ENCODE data around the gene SLCO2A1. TPM values are rescaled to one million over a fixed set of nuclear protein-coding genes. Genes with fewer than 3 reads are reported as not detected.

Gene SLCO2A1
- total and polyA plus RNA-seq, 2 experiments from 2014 or later, result 0.22 to 4.8 TPM

DNA sequence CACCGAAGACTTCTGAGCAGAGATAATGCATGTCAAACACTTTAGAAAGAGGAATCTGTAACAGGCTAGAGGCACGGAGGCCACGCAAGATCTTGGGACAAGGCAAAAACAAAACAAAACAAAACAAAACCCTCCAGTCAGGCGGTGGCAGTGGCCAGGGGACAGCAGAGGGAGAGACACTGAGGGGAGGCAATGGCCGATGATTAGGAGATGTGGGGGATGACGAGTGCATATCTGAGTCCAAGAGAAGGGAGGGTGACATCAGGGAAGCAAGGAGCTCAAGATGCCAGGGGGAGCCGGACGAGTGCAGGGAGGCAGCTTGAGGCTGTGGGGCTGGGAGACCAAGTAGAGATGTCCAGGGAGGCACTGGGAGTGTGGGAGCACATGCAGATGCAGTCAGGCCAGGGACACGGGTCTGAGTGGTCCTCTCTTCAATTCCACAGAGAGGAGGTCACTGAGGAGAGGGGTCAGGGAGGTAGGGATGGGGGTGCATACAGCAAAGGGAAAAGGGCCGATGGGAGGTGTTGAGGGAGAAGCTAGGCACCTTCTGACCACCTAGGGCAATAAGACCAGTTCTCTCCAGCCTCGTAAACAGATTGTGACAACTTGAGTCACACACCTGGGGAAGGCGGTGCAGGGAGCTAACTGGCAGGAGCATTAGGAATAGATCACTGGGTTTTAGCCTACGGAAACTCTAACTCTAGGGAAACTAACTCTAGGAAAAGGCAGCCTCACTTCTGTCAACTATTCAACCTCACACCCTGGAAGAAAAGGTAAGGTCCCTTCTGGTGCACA lies 29.6 kb downstream of the SLCO2A1 start:
- Histone ChIP-seq H3K79me2 (ENCODE audit: insufficient read depth) (no peaks in the 10 kb centered on the region), H3K4me1 (ENCODE audit: insufficient read depth) (peaks cover 13% of the 10 kb centered on the region), H3K27me3 (replicated peaks; ENCODE audit: insufficient read depth) (no peaks in the 10 kb centered on the region), H3K4me3 (no peak overlapping the region), H3K9me2 (ENCODE audit: insufficient read depth) (no peaks in the 10 kb centered on the region), H3K9ac (no peak overlapping the region), H4K20me1 (ENCODE audit: insufficient read depth) (no peaks in the 10 kb centered on the region), H3K36me3 (ENCODE audit: low read depth) (no peaks in the 10 kb centered on the region), H3K27ac (no peak overlapping the region), H3K4me2 (ENCODE audit: unreplicated experiment) (no peak overlapping the region), H2AFZ (no peak overlapping the region), H3K9me3 (ENCODE audit: low read depth) (no peaks in the 10 kb centered on the region), H3F3A (ENCODE audit: insufficient read depth) (peaks cover 16% of the 10 kb centered on the region; the same call in 1 of the 2 replicates)
- in situ Hi-C loops (cut with MboI), result no loop called here
- TF ChIP-seq EZH2phosphoT487 (IDR thresholded peaks at IDR 0.05; ENCODE audit: insufficient read depth, low read depth) (no peak), EZH2 (IDR thresholded peaks at IDR 0.05; ENCODE audit: insufficient read depth, poor library complexity, severe bottlenecking) (no peak)
- 87 to 93% methylated on average over 13 of the region's 13 CpGs for WGBS, 2 experiments (ENCODE audit: low coverage in 1 of 2, low lambda C conversion rate in 2 of 2, missing lambda C conversion rate in 2 of 2)
- DNase-seq, result no peak

DNA sequence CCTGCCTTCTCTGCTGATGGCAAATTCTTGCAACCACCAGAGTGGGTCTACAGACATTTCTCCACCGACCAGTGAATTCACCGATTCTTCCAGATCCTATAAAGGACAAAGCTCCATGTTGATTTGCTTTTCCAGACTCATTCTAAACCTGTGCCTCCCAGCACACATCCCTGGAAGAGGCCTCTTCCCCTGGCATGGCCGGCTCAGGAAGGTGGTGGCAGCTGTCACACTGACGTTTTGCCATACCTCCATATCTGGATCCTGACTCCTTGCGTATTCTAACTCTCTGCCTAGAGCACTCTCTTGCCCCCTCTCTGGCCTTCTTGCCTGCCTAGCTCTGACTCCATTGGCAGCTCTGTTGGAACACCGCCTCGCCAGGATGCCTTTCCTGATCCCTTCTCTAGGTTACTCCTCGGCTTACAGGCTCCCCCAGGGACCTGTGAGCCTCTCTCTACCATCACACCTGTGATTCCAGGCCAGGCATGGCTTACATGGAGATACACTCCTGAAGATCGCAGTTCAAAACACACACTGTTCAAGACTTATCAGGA lies 31.0 kb downstream of the SLCO2A1 start:
- Histone ChIP-seq H3F3A (ENCODE audit: insufficient read depth) (peaks cover 16% of the 10 kb centered on the region; the same call in 1 of the 2 replicates), H3K79me2 (ENCODE audit: insufficient read depth) (no peaks in the 10 kb centered on the region), H3K4me1 (ENCODE audit: insufficient read depth) (peaks cover 13% of the 10 kb centered on the region), H3K27ac (no peak overlapping the region), H3K36me3 (ENCODE audit: low read depth) (no peaks in the 10 kb centered on the region), H3K4me3 (no peak overlapping the region), H4K20me1 (ENCODE audit: insufficient read depth) (no peaks in the 10 kb centered on the region), H3K9me3 (ENCODE audit: low read depth) (no peaks in the 10 kb centered on the region), H3K9me2 (ENCODE audit: insufficient read depth) (no peaks in the 10 kb centered on the region), H3K27me3 (replicated peaks; ENCODE audit: insufficient read depth) (no peaks in the 10 kb centered on the region), H2AFZ (no peak overlapping the region), H3K9ac (no peak overlapping the region), H3K4me2 (ENCODE audit: unreplicated experiment) (no peak overlapping the region)
- 79 to 86% methylated on average over 9 of the region's 9 CpGs for WGBS, 2 experiments (ENCODE audit: low coverage in 1 of 2, low lambda C conversion rate in 2 of 2, missing lambda C conversion rate in 2 of 2)
- in situ Hi-C loops (cut with MboI), result no loop called here
- no peak for DNase-seq
- TF ChIP-seq EZH2 (IDR thresholded peaks at IDR 0.05; ENCODE audit: insufficient read depth, poor library complexity, severe bottlenecking) (no peak), EZH2phosphoT487 (IDR thresholded peaks at IDR 0.05; ENCODE audit: insufficient read depth, low read depth) (no peak)

DNA sequence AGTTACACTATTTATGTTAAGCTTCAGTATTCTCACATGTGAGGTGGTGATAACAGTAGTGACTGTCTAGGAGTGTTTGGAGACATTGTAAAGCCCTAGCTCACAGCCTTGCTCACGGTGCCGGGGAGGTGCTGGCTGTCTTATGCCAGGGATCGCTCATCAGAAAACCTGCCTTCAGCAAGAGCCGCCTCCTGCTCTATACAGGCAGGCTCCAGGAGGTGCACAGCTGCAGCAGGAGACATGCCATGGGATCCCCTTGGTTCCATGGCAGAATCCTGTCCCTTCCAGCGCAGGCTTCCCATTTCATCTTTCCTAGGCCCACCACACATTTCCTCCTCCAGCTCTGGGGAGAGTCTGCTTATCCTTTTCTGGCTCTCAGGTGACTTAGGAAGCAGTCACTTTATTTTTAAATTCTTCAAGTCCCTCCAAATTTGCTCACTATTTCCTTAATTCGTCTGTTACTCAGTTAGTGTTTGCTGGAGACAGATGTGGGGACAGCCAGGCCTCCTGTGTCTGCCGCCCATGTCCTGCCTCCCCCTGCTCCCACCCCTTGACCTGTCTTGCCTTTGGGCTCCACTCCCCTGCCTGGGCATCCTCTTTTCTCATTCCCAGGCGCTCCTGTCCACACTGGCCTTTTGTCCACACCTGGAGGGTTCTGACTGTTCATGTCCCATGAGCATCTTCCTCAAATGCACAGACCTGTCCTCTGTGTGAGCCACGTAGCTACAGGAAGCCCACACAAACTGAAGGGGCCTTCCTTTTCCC lies 31.7 kb downstream of the SLCO2A1 start:
- WGBS, 2 experiments (ENCODE audit: low coverage in 1 of 2, low lambda C conversion rate in 2 of 2, missing lambda C conversion rate in 2 of 2), result 92 to 93% methylated on average over 9 of the region's 9 CpGs
- peaks cover 14% of the 10 kb centered on the region; the same call in 1 of the 2 replicates for H3F3A ChIP-seq (ENCODE audit: insufficient read depth)
- DNase-seq, result no peak

GRCh38 chr3:133996996-133997395 lies 32.7 kb downstream of the SLCO2A1 start:
- no peak overlapping the region for H3K4me2 ChIP-seq (ENCODE audit: unreplicated experiment)
- peaks cover 3% of the 10 kb centered on the region for H3K4me1 ChIP-seq (ENCODE audit: insufficient read depth)
- H3K36me3 ChIP-seq (ENCODE audit: low read depth), result no peaks in the 10 kb centered on the region
- no peak overlapping the region for H3K9ac ChIP-seq
- TF ChIP-seq EZH2phosphoT487 (IDR thresholded peaks at IDR 0.05; ENCODE audit: insufficient read depth, low read depth) (no peak), EZH2 (IDR thresholded peaks at IDR 0.05; ENCODE audit: insufficient read depth, poor library complexity, severe bottlenecking) (no peak)
- H3K9me3 ChIP-seq (ENCODE audit: low read depth), result no peaks in the 10 kb centered on the region
- no peaks in the 10 kb centered on the region for H3K79me2 ChIP-seq (ENCODE audit: insufficient read depth)
- in situ Hi-C loops (cut with MboI), result no loop called here
- no peaks in the 10 kb centered on the region for H4K20me1 ChIP-seq (ENCODE audit: insufficient read depth)
- H3K9me2 ChIP-seq (ENCODE audit: insufficient read depth), result no peaks in the 10 kb centered on the region
- H3K27me3 ChIP-seq (replicated peaks; ENCODE audit: insufficient read depth), result no peaks in the 10 kb centered on the region
- DNase-seq, result no peak
- H2AFZ ChIP-seq, result no peak overlapping the region
- H3F3A ChIP-seq (ENCODE audit: insufficient read depth), result peaks cover 4% of the 10 kb centered on the region; the same call in 1 of the 2 replicates
- no peak overlapping the region for H3K4me3 ChIP-seq
- 91% methylated on average over 5 of the region's 5 CpGs for WGBS, 2 experiments (ENCODE audit: low coverage in 1 of 2, low lambda C conversion rate in 2 of 2, missing lambda C conversion rate in 2 of 2)
- H3K27ac ChIP-seq, result no peak overlapping the region

More for the DNA sequence above, 31.7 kb downstream of the SLCO2A1 start:
- Histone ChIP-seq H3K79me2 (ENCODE audit: insufficient read depth) (no peaks in the 10 kb centered on the region), H3K4me1 (ENCODE audit: insufficient read depth) (peaks cover 11% of the 10 kb centered on the region), H3K36me3 (ENCODE audit: low read depth) (no peaks in the 10 kb centered on the region), H2AFZ (no peak overlapping the region), H3K9ac (no peak overlapping the region), H3K9me3 (ENCODE audit: low read depth) (no peaks in the 10 kb centered on the region), H3K27ac (no peak overlapping the region), H3K27me3 (replicated peaks; ENCODE audit: insufficient read depth) (no peaks in the 10 kb centered on the region), H3K4me3 (no peak overlapping the region), H4K20me1 (ENCODE audit: insufficient read depth) (no peaks in the 10 kb centered on the region), H3K9me2 (ENCODE audit: insufficient read depth) (no peaks in the 10 kb centered on the region), H3K4me2 (ENCODE audit: unreplicated experiment) (no peak overlapping the region)
- in situ Hi-C loops (cut with MboI), result no loop called here
- TF ChIP-seq EZH2 (IDR thresholded peaks at IDR 0.05; ENCODE audit: insufficient read depth, poor library complexity, severe bottlenecking), result no peak
- TF ChIP-seq EZH2phosphoT487 (IDR thresholded peaks at IDR 0.05; ENCODE audit: insufficient read depth, low read depth), result no peak

Data from GM23248 (cell line).